Choroid plexus epithelial cell (primary cell): ENCODE results near the gene GATA5.
"Not testable (repeated sequence)": the region's sequence is repeated elsewhere in the genome, so short reads cannot be mapped to it uniquely, and the experiment has no call there.

Experiments used
- DNase-seq: peaks from one replicate; pipeline ENCODE4 v3.0.0-alpha.2; 2010; ENCODE audit warnings: low read depth
- H3K4me3 ChIP-seq: 2 replicates; pipeline ENCODE4 v1.5.1; 2011; ENCODE audit warnings: low read depth, mild to moderate bottlenecking, control low read depth, low read length, moderate library complexity
- CTCF ChIP-seq: conservative IDR thresholded peaks from 2 replicates; pipeline ENCODE4 v1.5.1; 2011; ENCODE audit warnings: low read depth, mild to moderate bottlenecking, control low read depth, inconsistent platforms, low read length, moderate library complexity

The GATA5 gene

DNA sequence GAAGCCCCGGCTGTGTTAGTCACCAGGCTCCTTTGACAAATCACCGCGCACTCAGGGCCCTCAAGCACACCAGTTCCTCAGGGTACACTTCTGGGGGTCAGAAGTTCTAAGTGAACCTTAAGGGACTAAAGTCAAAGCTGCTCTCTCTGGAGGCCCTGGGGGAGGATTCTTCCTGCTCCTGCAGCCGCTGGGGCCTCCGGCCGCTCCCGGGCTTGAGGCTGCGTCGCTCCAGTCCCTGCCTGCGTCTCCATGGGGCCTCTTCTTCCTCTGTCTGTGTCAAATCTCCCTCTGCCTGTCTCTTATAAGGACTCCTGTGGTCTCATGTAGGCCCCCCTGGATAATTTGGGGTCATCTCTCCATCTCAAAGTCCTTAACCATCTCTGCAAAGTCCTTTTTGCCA is 18.1 kb upstream of the GATA5 start:
- no peak for TF ChIP-seq CTCF
- no peak overlapping the region for H3K4me3 ChIP-seq
- DNase-seq: no peak

- DNase-seq: no peak
- TF ChIP-seq CTCF: no peak
- no peak overlapping the region for H3K4me3 ChIP-seq
These were observed 17.6 kb upstream of the GATA5 start for GRCh38 chr20:62493253-62493885.

DNA sequence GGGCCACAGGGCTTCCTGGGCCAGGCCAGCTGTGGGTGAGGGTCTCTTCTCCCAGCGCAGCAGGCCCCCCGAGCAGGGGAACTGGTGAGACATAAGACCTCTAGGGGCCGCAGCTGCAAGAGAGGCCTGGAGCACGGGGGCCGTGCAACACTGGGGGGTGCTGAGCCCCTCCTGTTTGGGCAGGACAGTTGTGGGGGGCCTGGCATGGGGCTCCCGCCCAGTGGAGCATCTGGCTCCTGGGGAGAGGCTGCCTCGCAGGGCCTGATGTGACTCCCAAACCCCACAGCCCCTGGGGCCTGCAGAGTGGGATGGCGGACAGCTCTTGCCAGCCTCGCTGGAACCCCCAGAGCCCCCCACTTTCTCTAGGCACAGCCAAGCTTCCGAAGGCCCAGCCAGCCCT is 16.9 kb upstream of the GATA5 start:
- DNase-seq: no peak
- TF ChIP-seq CTCF: no peak
- H3K4me3 ChIP-seq: no peak overlapping the region

DNA sequence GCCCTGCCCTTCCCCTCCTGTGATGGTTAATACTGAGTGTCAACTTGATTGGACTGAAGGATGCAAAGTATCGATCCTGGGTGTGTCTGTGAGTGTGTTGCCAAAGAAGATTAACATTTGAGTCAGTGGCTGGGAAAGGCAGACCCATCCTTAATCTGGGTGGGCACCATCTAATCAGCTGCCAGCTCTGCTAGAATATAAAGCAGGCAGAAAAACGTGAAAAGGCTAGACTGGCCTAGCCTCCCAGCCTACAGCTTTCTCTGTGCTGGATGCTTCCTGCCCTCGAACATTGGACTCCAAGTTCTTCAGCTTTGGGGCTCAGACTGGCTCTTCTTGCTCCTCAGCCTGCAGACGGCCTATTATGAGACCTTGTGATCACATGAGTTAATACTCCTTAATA is 15.0 kb upstream of the GATA5 start:
- H3K4me3 ChIP-seq, DNase-seq: not testable (repeated sequence)

GRCh38 chr20:62489932-62490263 is 14.1 kb upstream of the GATA5 start:
- no peak for DNase-seq
- no peak overlapping the region for H3K4me3 ChIP-seq

DNA sequence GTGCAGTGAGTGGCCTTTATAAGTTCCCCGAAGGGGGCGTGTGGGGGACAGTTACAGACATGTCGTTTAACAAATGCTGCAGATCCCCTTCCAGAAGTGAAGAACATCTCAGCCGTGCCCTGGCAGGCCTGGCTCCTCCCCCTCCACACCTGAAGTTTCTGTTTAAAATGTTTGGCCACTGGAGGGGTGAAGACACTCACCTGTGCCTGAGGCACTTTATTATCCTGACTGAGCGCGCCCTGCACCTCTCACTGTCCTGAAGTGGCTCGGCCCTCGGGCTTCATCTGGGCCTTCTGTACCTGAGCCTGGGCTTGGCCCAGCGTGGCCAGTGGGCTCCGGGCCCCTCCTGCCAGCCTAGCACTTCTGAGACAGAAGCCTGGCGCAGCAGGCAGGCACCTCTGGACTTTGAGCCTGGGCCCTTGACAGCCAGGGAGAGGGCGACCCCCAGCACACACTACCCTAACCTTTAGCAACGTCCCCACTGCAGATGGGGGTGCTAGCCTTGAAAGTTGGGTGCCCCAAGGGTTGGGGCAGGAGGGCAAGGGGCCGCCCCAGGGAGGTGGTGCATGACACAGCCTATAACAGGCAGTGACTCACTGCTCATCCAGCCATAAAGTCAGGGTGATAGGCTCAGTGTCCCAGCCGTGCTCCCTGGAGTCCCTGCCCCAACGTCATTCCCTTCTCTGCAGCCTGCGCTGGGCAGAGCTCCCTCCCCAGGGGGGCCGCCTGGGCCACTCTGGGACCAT is 13.6 kb upstream of the GATA5 start:
- TF ChIP-seq CTCF: no peak
- DNase-seq: no peak
- H3K4me3 ChIP-seq: no peak overlapping the region

More at GRCh38 chr20:62489932-62490263, 14.1 kb upstream of the GATA5 start:
- TF ChIP-seq CTCF: no peak

GRCh38 chr20:62488470-62488869 is 12.7 kb upstream of the GATA5 start:
- no peak for TF ChIP-seq CTCF
- H3K4me3 ChIP-seq: no peak overlapping the region

More at GRCh38 chr20:62488470-62488869, 12.7 kb upstream of the GATA5 start:
- no peak for DNase-seq
